Upper lobe of right lung (tissue), 1 donor: ENCODE results near the gene CP. TPM values are rescaled to one million over a fixed set of nuclear protein-coding genes. Genes with fewer than 3 reads are reported as not detected.
A peak's percentile ranks its signal among the peaks of the same experiment; 100 is the strongest.

Experiments
- ATAC-seq: fragments of 200-7000 bp; cut with Tn5 transposase; one replicate; pipeline ENCODE4 v1.9.1; 2020; ENCODE audit warnings: mild to moderate bottlenecking, moderate library complexity
- DNase-seq: peaks from one replicate; pipeline ENCODE4 v3.0.0-alpha.2; 2020
- H3K27ac ChIP-seq: fragments of 200-600 bp; one replicate; pipeline ENCODE4 v1.8.0; 2022
- H3K27me3 ChIP-seq: fragments of 200-600 bp; one replicate; pipeline ENCODE4 v1.8.0; 2022; ENCODE audit warnings: mild to moderate bottlenecking
- H3K36me3 ChIP-seq: fragments of 200-600 bp; one replicate; pipeline ENCODE4 v1.8.0; 2022
- H3K4me1 ChIP-seq: fragments of 200-600 bp; one replicate; pipeline ENCODE4 v1.8.0; 2022
- H3K4me3 ChIP-seq: fragments of 200-600 bp; one replicate; pipeline ENCODE4 v1.8.0; 2022; ENCODE audit warnings: mild to moderate bottlenecking
- H3K9me3 ChIP-seq: fragments of 200-600 bp; one replicate; pipeline ENCODE4 v1.8.0; 2022
- CTCF ChIP-seq: fragments of 200-600 bp; IDR thresholded peaks from one replicate; pipeline ENCODE4 v1.8.0; 2022; ENCODE audit warnings: antibody characterized with exemption
- intact Hi-C: fragments of 100-400 bp; cut with DNase I; formaldehyde crosslinking; loops from one replicate; pipeline ENCODE4 v1.11.0; 2022
- total RNA-seq: library from RNA; stranded (reverse); fragmentation: NEBNext Ultra II Directional; extraction: Animal tissue kit (Norgen Biotek cat#: 25700); gene quantifications from one replicate; pipeline ENCODE4 v1.2.1, GENCODE V29; 2021
- donor health status: DM: no; HTN: yes; CAD: no; lungs with severe emphysema.

The CP gene
- total RNA-seq, 1 donor from 2014 or later: 3.4 TPM

- no peaks in the 10 kb centered on the region for H3K9me3 ChIP-seq
- no peak overlapping the region for H3K4me3 ChIP-seq
- no peak for DNase-seq
- intact Hi-C loops: no loop called here
- no peak overlapping the region for H3K27ac ChIP-seq
- H3K27me3 ChIP-seq: no peaks in the 10 kb centered on the region
- no peaks in the 10 kb centered on the region for H3K36me3 ChIP-seq
- no peak for ATAC-seq
- TF ChIP-seq CTCF: no peak
- no peaks in the 10 kb centered on the region for H3K4me1 ChIP-seq
These were observed 42.2 kb upstream of the CP start for GRCh38 chr3:149263856-149264255.

- no peak for TF ChIP-seq CTCF
- H3K27ac ChIP-seq: no peak overlapping the region
- H3K27me3 ChIP-seq: no peaks in the 10 kb centered on the region
- no peaks in the 10 kb centered on the region for H3K36me3 ChIP-seq
- ATAC-seq (peak; percentile 9), DNase-seq (no peak)
- H3K9me3 ChIP-seq: no peaks in the 10 kb centered on the region
- intact Hi-C loops: no loop called here
- no peak overlapping the region for H3K4me3 ChIP-seq
- no peaks in the 10 kb centered on the region for H3K4me1 ChIP-seq
These were observed 37.1 kb upstream of the CP start for GRCh38 chr3:149258714-149259113.

- intact Hi-C loops: no loop called here
- no peak for ATAC-seq
These were observed 36.7 kb upstream of the CP start for GRCh38 chr3:149258298-149258697.

GRCh38 chr3:149252272-149252671 is 30.6 kb upstream of the CP start:
- DNase-seq (no peak), ATAC-seq (no peak)
- Histone ChIP-seq H3K36me3 (no peaks in the 10 kb centered on the region), H3K4me3 (no peak overlapping the region), H3K4me1 (peaks cover 15% of the 10 kb centered on the region), H3K27me3 (no peaks in the 10 kb centered on the region), H3K9me3 (no peaks in the 10 kb centered on the region), H3K27ac (no peak overlapping the region)
- TF ChIP-seq CTCF: no peak
- intact Hi-C loops: no loop called here

More at GRCh38 chr3:149258298-149258697, 36.7 kb upstream of the CP start:
- H3K9me3 ChIP-seq: no peaks in the 10 kb centered on the region
- no peak for DNase-seq
- no peak overlapping the region for H3K4me3 ChIP-seq
- H3K27ac ChIP-seq: no peak overlapping the region
- no peaks in the 10 kb centered on the region for H3K27me3 ChIP-seq
- TF ChIP-seq CTCF: no peak
- H3K4me1 ChIP-seq: no peaks in the 10 kb centered on the region
- no peaks in the 10 kb centered on the region for H3K36me3 ChIP-seq

- no peak for TF ChIP-seq CTCF
- no peak for ATAC-seq
- Histone ChIP-seq H3K27ac (no peak overlapping the region), H3K36me3 (no peaks in the 10 kb centered on the region), H3K4me3 (no peak overlapping the region), H3K27me3 (no peaks in the 10 kb centered on the region), H3K4me1 (peaks cover 18% of the 10 kb centered on the region), H3K9me3 (no peaks in the 10 kb centered on the region)
- intact Hi-C loops: no loop called here
- DNase-seq: no peak
These were observed 29.6 kb upstream of the CP start for GRCh38 chr3:149251186-149251585.
